NCI-H2196 (cell line): ENCODE data around the gene DUSP12.
"Not testable (repeated sequence)": the region's sequence is repeated elsewhere in the genome, so short reads cannot be mapped to it uniquely, and the experiment has no call there.

Experiments
- DNase-seq: peaks from one replicate; lab custom pipeline; 2025; ENCODE audit not compliant: unreplicated experiment; lab: John Stamatoyannopoulos, UW

The DUSP12 gene

GRCh38 chr1:161749509-161750407 is at the start of gene DUSP12:
TSS of gene DUSP12 (plus strand) at chr1:161749786. CDS start at chr1:161749802, 16 bp downstream.
- DNase-seq: peak; percentile 94

- DNase-seq: no peak
Measured at GRCh38 chr1:161702250-161702649, 47.3 kb upstream of the DUSP12 start.

GRCh38 chr1:161705537-161705936 is 44.0 kb upstream of the DUSP12 start:
- no peak for DNase-seq

- no peak for DNase-seq
Measured at GRCh38 chr1:161706113-161706481, 43.5 kb upstream of the DUSP12 start.

- no peak for DNase-seq
Measured at GRCh38 chr1:161706482-161707347, 42.9 kb upstream of the DUSP12 start, which contains the start of gene FCRLA. TSS of gene FCRLA (plus strand) at chr1:161707229. CDS start at chr1:161707265, 36 bp downstream.

GRCh38 chr1:161707503-161707902 is 42.1 kb upstream of the DUSP12 start:
- no peak for DNase-seq

GRCh38 chr1:161709373-161709772 is 40.2 kb upstream of the DUSP12 start:
- no peak for DNase-seq

- no peak for DNase-seq
Measured at GRCh38 chr1:161710560-161710959, 39.0 kb upstream of the DUSP12 start.

- no peak for DNase-seq
Measured at GRCh38 chr1:161718559-161719324, 30.8 kb upstream of the DUSP12 start.

- no peak for DNase-seq
Measured at GRCh38 chr1:161719325-161719611, 30.3 kb upstream of the DUSP12 start.

GRCh38 chr1:161720422-161720821 is 29.2 kb upstream of the DUSP12 start:
- no peak for DNase-seq

- no peak for DNase-seq
Measured at GRCh38 chr1:161720956-161721737, 28.4 kb upstream of the DUSP12 start, which contains the start of gene FCRLB. TSS of gene FCRLB (plus strand) at chr1:161721544. CDS start at chr1:161722673, 1,129 bp downstream.

- DNase-seq: no peak
Measured at GRCh38 chr1:161721738-161722343, 27.7 kb upstream of the DUSP12 start.

- no peak for DNase-seq
Measured at GRCh38 chr1:161722406-161722805, 27.2 kb upstream of the DUSP12 start.

GRCh38 chr1:161723459-161724141 is 26.0 kb upstream of the DUSP12 start:
- DNase-seq: no peak

GRCh38 chr1:161725258-161725907 is 24.2 kb upstream of the DUSP12 start:
- not testable (repeated sequence) for DNase-seq

- peak; percentile 32 for DNase-seq
Measured at GRCh38 chr1:161725908-161726472, 23.6 kb upstream of the DUSP12 start.

GRCh38 chr1:161726473-161727255 is 22.9 kb upstream of the DUSP12 start:
- peak; percentile 32 for DNase-seq
